Coronary artery (tissue), 2 donors: ENCODE results near the gene HAPLN2.

Experiments used
- DNase-seq: peaks from one replicate; pipeline ENCODE4 v3.0.0-alpha.2; 2017; ENCODE audit warnings: low spot score
- H3K27ac ChIP-seq, 2 donors: fragments of 200-600 bp; sonication (generic); one replicate each; pipeline ENCODE4 v1.5.1; 2016 to 2019
- H3K4me3 ChIP-seq: fragments of 200-600 bp; sonication (generic); 2 replicates; pipeline ENCODE4 v1.5.1; 2016; ENCODE audit warnings: mild to moderate bottlenecking, moderate library complexity
- CTCF ChIP-seq: fragments of 200-600 bp; sonication (generic); IDR thresholded peaks from one replicate; pipeline ENCODE4 v1.5.1; 2019; ENCODE audit warnings: antibody characterized with exemption

The HAPLN2 gene

GRCh38 chr1:156655151-156655903 lies 36.1 kb downstream of the HAPLN2 start:
- no peak for DNase-seq
- no peak for TF ChIP-seq CTCF
- no peak overlapping the region for H3K27ac ChIP-seq

GRCh38 chr1:156655904-156656516 lies 36.8 kb downstream of the HAPLN2 start:
- no peak for DNase-seq
- TF ChIP-seq CTCF, result no peak
- Histone ChIP-seq H3K4me3 (no peak overlapping the region), H3K27ac (no peak overlapping the region)

More at GRCh38 chr1:156655151-156655903, 36.1 kb downstream of the HAPLN2 start:
- H3K4me3 ChIP-seq, result no peak overlapping the region

- peak; percentile 96 for TF ChIP-seq CTCF
- Histone ChIP-seq H3K4me3 (peak overlapping the region; percentile 69), H3K27ac (no peak overlapping the region)
- no peak for DNase-seq
These were observed 37.9 kb downstream of the HAPLN2 start for GRCh38 chr1:156656806-156657740.

GRCh38 chr1:156657741-156658319 lies 38.6 kb downstream of the HAPLN2 start:
- no peak for DNase-seq

GRCh38 chr1:156658496-156658895 lies 39.3 kb downstream of the HAPLN2 start:
- no peak overlapping the region for H3K27ac ChIP-seq
- no peak for TF ChIP-seq CTCF
- H3K4me3 ChIP-seq, result no peak overlapping the region
- DNase-seq, result no peak

More at GRCh38 chr1:156657741-156658319, 38.6 kb downstream of the HAPLN2 start:
- peak overlapping the region; percentile 69 for H3K4me3 ChIP-seq
- no peak for TF ChIP-seq CTCF
- no peak overlapping the region for H3K27ac ChIP-seq

- no peak for TF ChIP-seq CTCF
- DNase-seq, result no peak
- H3K27ac ChIP-seq, result peak overlapping the region; percentile 80 to 92
- H3K4me3 ChIP-seq, result no peak overlapping the region
These were observed 39.8 kb downstream of the HAPLN2 start for GRCh38 chr1:156658945-156659574.
